Measurements from ENCODE around the gene KRT75.

DNA sequence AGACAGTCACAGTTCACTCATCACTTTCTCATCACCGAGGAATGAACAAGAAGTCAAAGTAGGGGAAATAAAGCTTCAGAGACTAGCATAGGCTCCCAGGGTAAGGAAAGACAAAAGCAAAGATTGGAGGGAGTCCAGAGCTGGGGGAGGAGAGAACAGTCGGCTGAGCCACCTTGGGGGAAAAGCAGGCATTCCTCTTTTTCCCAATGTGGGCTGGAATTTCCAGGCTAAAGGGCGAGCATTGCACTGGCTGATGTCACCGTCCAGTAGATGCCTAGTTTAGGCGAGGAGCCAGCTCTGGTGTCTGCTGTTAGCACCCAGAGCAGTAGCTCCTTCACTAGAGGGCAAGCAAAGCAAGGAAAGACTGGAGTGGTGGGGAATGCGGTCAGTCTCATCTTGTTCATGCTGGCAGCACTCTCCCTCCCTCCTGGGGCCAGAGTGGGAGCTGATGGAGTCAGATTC lies 8.5 kb upstream of the KRT75 start:
- TF ChIP-seq, protein P1, sequence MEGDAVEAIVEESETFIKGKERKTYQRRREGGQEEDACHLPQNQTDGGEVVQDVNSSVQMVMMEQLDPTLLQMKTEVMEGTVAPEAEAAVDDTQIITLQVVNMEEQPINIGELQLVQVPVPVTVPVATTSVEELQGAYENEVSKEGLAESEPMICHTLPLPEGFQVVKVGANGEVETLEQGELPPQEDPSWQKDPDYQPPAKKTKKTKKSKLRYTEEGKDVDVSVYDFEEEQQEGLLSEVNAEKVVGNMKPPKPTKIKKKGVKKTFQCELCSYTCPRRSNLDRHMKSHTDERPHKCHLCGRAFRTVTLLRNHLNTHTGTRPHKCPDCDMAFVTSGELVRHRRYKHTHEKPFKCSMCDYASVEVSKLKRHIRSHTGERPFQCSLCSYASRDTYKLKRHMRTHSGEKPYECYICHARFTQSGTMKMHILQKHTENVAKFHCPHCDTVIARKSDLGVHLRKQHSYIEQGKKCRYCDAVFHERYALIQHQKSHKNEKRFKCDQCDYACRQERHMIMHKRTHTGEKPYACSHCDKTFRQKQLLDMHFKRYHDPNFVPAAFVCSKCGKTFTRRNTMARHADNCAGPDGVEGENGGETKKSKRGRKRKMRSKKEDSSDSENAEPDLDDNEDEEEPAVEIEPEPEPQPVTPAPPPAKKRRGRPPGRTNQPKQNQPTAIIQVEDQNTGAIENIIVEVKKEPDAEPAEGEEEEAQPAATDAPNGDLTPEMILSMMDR (IDR thresholded peaks at IDR 0.05), result no peak
- no peak for TF ChIP-seq POLR2A (IDR thresholded peaks at IDR 0.05)
